Keratinocyte (primary cell): Measurements from ENCODE around the gene OR2A7.
"Not testable (repeated sequence)": the region's sequence is repeated elsewhere in the genome, so short reads cannot be mapped to it uniquely, and the experiment has no call there.

Source experiments
- CTCF ChIP-seq, 3 experiments: IDR thresholded peaks in 1 of 3; conservative IDR thresholded peaks in 1 of 3; optimal IDR thresholded peaks in 1 of 3; 2 replicates in 2 of 3; 3 replicates in 1 of 3; pipeline versions ENCODE3 to v1.5.1; 2011; ENCODE audit warnings: low read length in 3 of 3, mild to moderate bottlenecking in 3 of 3, moderate library complexity in 2 of 3, control low read depth in 1 of 3, inconsistent platforms in 1 of 3; ENCODE audit not compliant: insufficient read depth in 2 of 3; ENCODE audit errors: extremely low read depth in 1 of 3
- EZH2 ChIP-seq: IDR thresholded peaks from one replicate; pipeline ENCODE4 v1.6.1; 2012; ENCODE audit warnings: inconsistent platforms, mild to moderate bottlenecking, low read length, moderate library complexity

- TF ChIP-seq CTCF (optimal IDR thresholded peaks at IDR 0.05 in 1 of 3, IDR thresholded peaks at IDR 0.05 in 1 of 3, conservative IDR thresholded peaks at IDR 0.05 in 1 of 3; ENCODE audit: extremely low read depth in 1 of 3, insufficient read depth in 2 of 3, low read length in 3 of 3); EZH2: not testable (repeated sequence)
Measured at GRCh38 chr7:144302578-144303303, 38.1 kb upstream of the OR2A7 start.
